Spleen (tissue), 13 donors: ENCODE measurements around the gene SLC35G6. TPM values are rescaled to one million over a fixed set of nuclear protein-coding genes. Genes with fewer than 3 reads are reported as not detected.
"Not testable (repeated sequence)": the region's sequence is repeated elsewhere in the genome, so short reads cannot be mapped to it uniquely, and the experiment has no call there.

Source experiments
- DNase-seq: peaks from one replicate; pipeline ENCODE4 v3.0.0-alpha.2; 2020
- H3K27ac ChIP-seq, 8 donors: fragments of 200-600 bp; sonication (generic) in 7 of 8; 1 replicate in 4 of 8; 2 replicates in 4 of 8; pipeline versions ENCODE4 v1.5.0 to v1.8.0; 2016 to 2021; ENCODE audit warnings: inconsistent platforms in 4 of 8, mild to moderate bottlenecking in 4 of 8, moderate library complexity in 1 of 8
- H3K27me3 ChIP-seq, 7 donors: fragments of 200-600 bp; sonication (generic) in 6 of 7; replicated peaks in 1 of 7; 1 replicate in 4 of 7; 2 replicates in 3 of 7; pipeline versions ENCODE4 v1.5.0 to v1.8.0; 2016 to 2021; ENCODE audit warnings: inconsistent platforms in 3 of 7, mild to moderate bottlenecking in 1 of 7
- H3K36me3 ChIP-seq, 6 donors: fragments of 200-600 bp; sonication (generic) in 5 of 6; 1 replicate in 4 of 6; 2 replicates in 2 of 6; pipeline versions ENCODE4 v1.5.0 to v1.8.0; 2016 to 2021; ENCODE audit warnings: inconsistent platforms in 2 of 6
- H3K4me1 ChIP-seq, 6 donors: fragments of 200-600 bp; sonication (generic) in 5 of 6; 1 replicate in 3 of 6; 2 replicates in 3 of 6; pipeline versions ENCODE4 v1.5.0 to v1.8.0; 2016 to 2021; ENCODE audit warnings: inconsistent platforms in 3 of 6
- H3K4me3 ChIP-seq, 8 donors: fragments of 200-600 bp; sonication (generic) in 7 of 8; 1 replicate in 4 of 8; 2 replicates in 4 of 8; pipeline versions ENCODE4 v1.5.0 to v1.8.0; 2016 to 2021; ENCODE audit warnings: inconsistent platforms in 4 of 8, mild to moderate bottlenecking in 4 of 8, moderate library complexity in 2 of 8
- H3K9me3 ChIP-seq, 8 donors: fragments of 200-600 bp; sonication (generic) in 7 of 8; 1 replicate in 4 of 8; 2 replicates in 4 of 8; pipeline versions ENCODE4 v1.5.0 to v1.8.0; 2016 to 2021; ENCODE audit warnings: inconsistent platforms in 4 of 8
- POLR2A ChIP-seq, 3 donors: fragments of 450-650 bp; IDR thresholded peaks; one replicate each; pipeline ENCODE4 v1.5.1; 2017; ENCODE audit warnings: antibody characterized with exemption in 3 of 3, mild to moderate bottlenecking in 1 of 3
- POLR2AphosphoS5 ChIP-seq, 3 donors: sonication (generic); formaldehyde crosslinking; IDR thresholded peaks; one replicate each; pipeline ENCODE4 v1.5.1; 2017; ENCODE audit warnings: antibody characterized with exemption in 3 of 3
- WGBS, 5 donors: extraction: QIAGEN DNeasy Blood & Tissue Kit in 3 of 5; methylation state at CpG; one replicate each; pipeline versions ENCODE4 v1.1.5 to v1.1.7; 2013 to 2018; 5-methylcytosine and 5-hydroxymethylcytosine counted together
- intact Hi-C: fragments of 100-400 bp; cut with DNase I; formaldehyde crosslinking; loops from one replicate; pipeline ENCODE4 v1.15.0; 2023; ENCODE audit warnings: low total_unique reads
- long read RNA-seq, 2 donors: transcript quantifications; one replicate each; lab custom pipeline, GENCODE V29; 2026
- polyA plus RNA-seq, 3 donors: library from polyadenylated mRNA; stranded (reverse); fragments of 200-250 nt; gene quantifications; one replicate each; pipeline ENCODE4 v1.2.1, GENCODE V29; 2013
- total RNA-seq, 7 donors: library from RNA; depleted of rRNA in 3 of 7; stranded (reverse); fragments of >200 nt in 3 of 7; fragmentation: NEBNext Ultra II Directional in 4 of 7; extraction: Animal tissue kit (Norgen Biotek cat#: 25700) in 4 of 7; gene quantifications; one replicate each; pipeline versions ENCODE4 v1.1.0 to v1.2.1, GENCODE V29; 2016 to 2021
- TF ChIP-seq, protein P1 (sequence below), 11 experiments: fragments of 200-600 bp in 7 of 11; fragments of 450-650 bp in 4 of 11; sonication (generic) in 4 of 11; IDR thresholded peaks in 8 of 11; conservative IDR thresholded peaks in 3 of 11; 1 replicate in 7 of 11; 2 replicates in 4 of 11; pipeline versions ENCODE4 v1.4.0 to v1.8.0; 2016 to 2021; ENCODE audit warnings: antibody characterized with exemption in 11 of 11, inconsistent platforms in 4 of 11, mild to moderate bottlenecking in 1 of 11
- donor health status: healthy with polysubstance abuse.
- donor health status: DM: no; HTN: no; CAD: no; lungs with moderate emphysema.
- donor health status: DM: no; HTN: no; CAD: no.
- donor health status: Bipolar disorder and iron deficiency.
- donor health status: healthy.
- donor health status: DM: no; HTN: no; CAD: no.
- donor health status: DM: yes; HTN: yes; CAD: no.

SLC35G6 gene
- not detected for total RNA-seq
- polyA plus RNA-seq = under 1 TPM in 1 of 3 donors, not detected in 2; 0.13 TPM
- long read RNA-seq, donor 1 = 0 reads
- long read RNA-seq, donor 2 = 0 reads

DNA sequence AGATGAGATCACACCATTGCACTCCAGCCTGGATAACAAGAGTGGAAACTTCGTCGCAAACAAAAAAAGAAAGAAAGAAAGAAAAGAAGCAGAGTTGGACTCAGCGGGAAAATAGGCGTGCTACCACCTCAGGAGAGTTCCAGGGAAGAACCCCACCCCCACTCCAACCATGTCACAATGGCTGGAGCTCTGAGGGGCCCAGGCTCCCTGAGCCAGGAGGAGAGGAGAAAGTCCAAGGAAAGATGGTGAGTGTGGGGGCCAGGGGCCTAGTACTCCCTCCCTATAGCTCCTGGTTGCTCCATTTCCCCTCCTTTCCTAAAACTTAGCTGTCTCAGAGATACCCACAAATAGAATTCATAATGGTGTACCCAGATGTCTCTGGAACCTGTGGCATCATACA is at the start of gene SLC35G6:
SLC35G6 (plus strand) TSS at position 172 of the 400 bp plus-strand sequence; CDS start at position 243, 71 bp downstream.
- H3K4me3 ChIP-seq = peak within 1 kb of the TSS in 2 of 8 donors; percentile 85 to 94
- H3K9me3 ChIP-seq, intact Hi-C loops, DNase-seq, H3K36me3 ChIP-seq, H3K27me3 ChIP-seq: not testable (repeated sequence)
- H3K4me1 ChIP-seq = peaks cover 29 to 83% (median 70%) of the 10 kb centered on the region in 6 donors
- WGBS, 5 donors = 90 to 96% (median 93%) methylated on average over 4 of the region's 4 CpGs
- peak within 1 kb of the TSS; percentile 99 to 100 (median 99) for H3K27ac ChIP-seq

DNA sequence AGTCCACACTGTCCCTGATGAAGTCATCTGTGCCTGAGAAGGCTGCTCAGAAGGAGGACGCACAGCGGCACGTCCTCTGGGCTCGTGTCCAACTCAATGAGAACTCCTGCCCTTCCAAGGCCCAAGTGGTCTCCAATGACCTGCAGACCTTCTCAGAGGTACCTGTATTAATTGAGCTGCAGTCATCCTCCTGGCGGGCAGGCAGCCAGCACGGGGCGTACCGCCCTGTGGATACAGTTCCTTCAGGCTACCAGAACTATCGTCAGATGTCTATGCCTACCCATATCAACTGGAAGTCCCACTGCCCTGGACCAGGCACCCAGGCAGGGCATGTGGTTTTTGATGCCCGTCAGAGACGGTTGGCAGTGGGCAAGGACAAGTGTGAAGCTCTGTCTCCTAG is 49.0 kb upstream of the SLC35G6 start:
- no peak for DNase-seq
- WGBS, 5 donors = 92 to 95% (median 94%) methylated on average over 10 to 11 of the region's 11 CpGs
- Histone ChIP-seq H3K4me3 (no peak overlapping the region), H3K36me3 (no peaks in the 10 kb centered on the region), H3K27me3 (peaks cover 0 to 1% (median 0%) of the 10 kb centered on the region in 7 donors), H3K9me3 (no peaks in the 10 kb centered on the region), H3K27ac (no peak overlapping the region), H3K4me1 (peaks cover 14 to 27% (median 21%) of the 10 kb centered on the region in 6 donors)
- intact Hi-C loops = no loop called here
- TF ChIP-seq, protein P1, sequence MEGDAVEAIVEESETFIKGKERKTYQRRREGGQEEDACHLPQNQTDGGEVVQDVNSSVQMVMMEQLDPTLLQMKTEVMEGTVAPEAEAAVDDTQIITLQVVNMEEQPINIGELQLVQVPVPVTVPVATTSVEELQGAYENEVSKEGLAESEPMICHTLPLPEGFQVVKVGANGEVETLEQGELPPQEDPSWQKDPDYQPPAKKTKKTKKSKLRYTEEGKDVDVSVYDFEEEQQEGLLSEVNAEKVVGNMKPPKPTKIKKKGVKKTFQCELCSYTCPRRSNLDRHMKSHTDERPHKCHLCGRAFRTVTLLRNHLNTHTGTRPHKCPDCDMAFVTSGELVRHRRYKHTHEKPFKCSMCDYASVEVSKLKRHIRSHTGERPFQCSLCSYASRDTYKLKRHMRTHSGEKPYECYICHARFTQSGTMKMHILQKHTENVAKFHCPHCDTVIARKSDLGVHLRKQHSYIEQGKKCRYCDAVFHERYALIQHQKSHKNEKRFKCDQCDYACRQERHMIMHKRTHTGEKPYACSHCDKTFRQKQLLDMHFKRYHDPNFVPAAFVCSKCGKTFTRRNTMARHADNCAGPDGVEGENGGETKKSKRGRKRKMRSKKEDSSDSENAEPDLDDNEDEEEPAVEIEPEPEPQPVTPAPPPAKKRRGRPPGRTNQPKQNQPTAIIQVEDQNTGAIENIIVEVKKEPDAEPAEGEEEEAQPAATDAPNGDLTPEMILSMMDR (IDR thresholded peaks at IDR 0.05 in 8 of 11, conservative IDR thresholded peaks at IDR 0.05 in 3 of 11) = no peak
- TF ChIP-seq POLR2AphosphoS5 (IDR thresholded peaks at IDR 0.05) (no peak), POLR2A (IDR thresholded peaks at IDR 0.05) (no peak)

DNA sequence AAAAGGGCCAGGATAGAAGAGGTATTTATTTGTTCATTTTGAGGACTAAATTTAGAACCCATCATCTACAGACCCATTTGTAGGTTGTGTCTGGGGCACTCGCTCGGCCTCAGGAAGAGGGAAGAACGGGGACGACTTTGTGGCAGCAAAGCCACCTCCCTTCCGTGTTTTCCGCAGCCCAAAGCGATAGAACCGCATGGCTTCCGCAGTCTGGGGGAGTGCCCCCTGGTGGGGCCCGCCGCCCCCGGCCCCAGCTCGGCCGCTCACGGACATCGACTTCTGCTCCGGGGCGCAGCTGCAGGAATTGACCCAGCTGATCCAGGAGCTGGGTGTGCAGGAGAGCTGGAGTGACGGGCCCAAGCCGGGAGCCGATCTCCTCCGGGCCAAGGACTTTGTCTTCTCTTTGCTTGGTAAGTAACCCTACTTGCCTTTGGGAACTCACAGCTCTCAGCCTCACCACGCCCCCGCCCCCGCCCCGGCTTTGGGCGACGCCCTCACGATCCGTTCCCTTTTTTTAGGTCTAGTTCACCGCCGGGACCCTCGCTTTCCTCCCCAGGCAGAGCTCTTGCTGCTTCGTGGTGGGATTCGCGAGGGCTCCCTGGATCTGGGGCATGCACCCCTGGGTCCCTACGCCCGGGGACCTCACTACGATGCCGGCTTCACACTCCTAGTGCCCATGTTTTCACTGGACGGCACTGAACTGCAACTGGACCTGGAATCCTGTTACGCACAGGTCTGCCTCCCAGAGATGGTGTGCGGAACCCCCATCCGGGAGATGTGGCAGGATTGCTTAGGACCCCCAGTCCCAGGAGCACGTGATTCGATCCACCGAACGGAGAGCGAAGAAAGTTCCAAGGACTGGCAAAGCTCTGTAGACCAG is 45.3 kb upstream of the SLC35G6 start:
- no peak for TF ChIP-seq POLR2A (IDR thresholded peaks at IDR 0.05)
- TF ChIP-seq, protein P1 (IDR thresholded peaks at IDR 0.05 in 8 of 11, conservative IDR thresholded peaks at IDR 0.05 in 3 of 11) = peak in 10 of 11 experiments; percentile 12 to 56 (median 41)
- peak in 1 of 3 donors; percentile 48 for TF ChIP-seq POLR2AphosphoS5 (IDR thresholded peaks at IDR 0.05)
- Histone ChIP-seq H3K9me3 (no peaks in the 10 kb centered on the region), H3K27me3 (peaks cover 0 to 37% (median 26%) of the 10 kb centered on the region in 7 donors), H3K27ac (peak overlapping the region; percentile 78 to 93 (median 87)), H3K4me1 (peaks cover 31 to 63% (median 56%) of the 10 kb centered on the region in 6 donors), H3K36me3 (no peaks in the 10 kb centered on the region), H3K4me3 (peak overlapping the region; percentile 62 to 84 (median 72))
- intact Hi-C loops = loop anchor here (5.0 kb wide), 2 partner anchors 79 to 126 kb away; partner anchors contain the start of genes SENP3 and TMEM95
- WGBS, 5 donors = 5 to 9% (median 9%) methylated on average over 40 to 49 of the region's 49 CpGs
- DNase-seq = peak; percentile 90

DNA sequence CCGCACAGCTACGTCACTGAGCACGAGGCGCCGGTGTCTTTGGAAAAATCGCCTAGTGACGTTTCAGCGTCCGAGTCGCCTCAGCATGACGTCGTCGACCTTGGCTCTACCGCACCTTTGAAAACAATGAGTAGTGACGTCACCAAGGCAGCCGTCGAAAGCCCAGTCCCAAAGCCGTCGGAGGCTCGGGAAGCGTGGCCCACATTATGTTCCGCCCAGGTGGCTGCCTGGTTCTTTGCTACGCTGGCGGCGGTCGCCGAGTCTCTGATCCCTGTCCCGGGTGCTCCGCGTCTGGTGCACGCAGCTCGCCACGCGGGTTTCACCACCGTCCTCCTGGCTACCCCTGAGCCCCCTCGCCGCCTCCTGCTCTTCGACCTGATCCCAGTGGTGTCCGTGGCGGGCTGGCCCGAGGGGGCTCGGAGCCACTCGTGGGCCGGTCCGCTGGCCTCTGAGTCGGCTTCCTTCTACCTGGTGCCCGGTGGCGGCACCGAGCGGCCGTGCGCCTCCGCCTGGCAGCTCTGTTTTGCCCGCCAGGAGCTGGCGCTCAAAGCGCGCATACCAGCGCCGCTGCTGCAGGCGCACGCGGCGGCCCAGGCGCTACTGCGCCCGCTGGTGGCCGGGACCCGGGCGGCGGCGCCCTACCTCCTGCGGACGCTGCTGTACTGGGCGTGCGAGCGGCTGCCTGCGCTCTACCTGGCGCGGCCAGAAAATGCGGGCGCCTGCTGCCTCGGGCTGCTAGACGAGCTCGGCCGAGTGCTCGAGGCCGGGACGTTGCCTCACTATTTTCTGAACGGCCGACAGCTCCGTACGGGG is 44.5 kb upstream of the SLC35G6 start:
- Histone ChIP-seq H3K27me3 (peaks cover 0 to 46% (median 28%) of the 10 kb centered on the region in 7 donors), H3K9me3 (no peaks in the 10 kb centered on the region), H3K36me3 (no peaks in the 10 kb centered on the region), H3K4me1 (peaks cover 31 to 68% (median 58%) of the 10 kb centered on the region in 6 donors), H3K27ac (peak overlapping the region; percentile 48 to 93 (median 87)), H3K4me3 (peak overlapping the region; percentile 10 to 84 (median 70))
- DNase-seq = peak; percentile 97
- WGBS, 5 donors = 11 to 28% (median 16%) methylated on average over 37 to 92 of the region's 92 CpGs
- TF ChIP-seq POLR2AphosphoS5 (IDR thresholded peaks at IDR 0.05) (peak; percentile 67 to 80 (median 77)), POLR2A (IDR thresholded peaks at IDR 0.05) (no peak)
- TF ChIP-seq, protein P1 (IDR thresholded peaks at IDR 0.05 in 8 of 11, conservative IDR thresholded peaks at IDR 0.05 in 3 of 11) = peak; percentile 35 to 95 (median 83)
- intact Hi-C loops = loop anchor here (5.0 kb wide), 2 partner anchors 79 to 126 kb away; partner anchors contain the start of genes SENP3 and TMEM95
